ENCODE results near the gene SERPINF2.
"Not testable (repeated sequence)": the region's sequence is repeated elsewhere in the genome, so short reads cannot be mapped to it uniquely, and the experiment has no call there.

SERPINF2 gene

GRCh38 chr17:1742371-1743087 lies at the start of gene SERPINF2:
SERPINF2 (plus strand) TSS chr17:1742871; CDS start chr17:1744996, 2,125 bp downstream.
- DNase-seq, result no peak

GRCh38 chr17:1693339-1693738 lies 49.3 kb upstream of the SERPINF2 start:
- no peak for DNase-seq

- no peak for DNase-seq
Observed at GRCh38 chr17:1695365-1695764, 47.3 kb upstream of the SERPINF2 start.

GRCh38 chr17:1697681-1698080 lies 45.0 kb upstream of the SERPINF2 start:
- no peak for DNase-seq

- not testable (repeated sequence) for DNase-seq
Observed at GRCh38 chr17:1699891-1700290, 42.8 kb upstream of the SERPINF2 start.

GRCh38 chr17:1703063-1703462 lies 39.6 kb upstream of the SERPINF2 start:
- no peak for DNase-seq

- DNase-seq, result no peak
Observed at GRCh38 chr17:1705004-1705403, 37.7 kb upstream of the SERPINF2 start.

GRCh38 chr17:1707107-1707506 lies 35.6 kb upstream of the SERPINF2 start:
- no peak for DNase-seq

GRCh38 chr17:1708791-1709346 lies 33.8 kb upstream of the SERPINF2 start:
- DNase-seq, result not testable (repeated sequence)

- no peak for DNase-seq
Observed at GRCh38 chr17:1709403-1709951, 33.2 kb upstream of the SERPINF2 start.

- peak; percentile 28 for DNase-seq
Observed at GRCh38 chr17:1709971-1710806, 32.5 kb upstream of the SERPINF2 start, which contains the start of gene TLCD2. TLCD2 (minus strand) TSS chr17:1710377; CDS start chr17:1710242, 135 bp downstream.

- DNase-seq, result no peak
Observed at GRCh38 chr17:1710807-1711553, 31.7 kb upstream of the SERPINF2 start.

GRCh38 chr17:1711804-1712203 lies 30.9 kb upstream of the SERPINF2 start:
- no peak for DNase-seq

GRCh38 chr17:1712271-1712670 lies 30.4 kb upstream of the SERPINF2 start:
- no peak for DNase-seq

GRCh38 chr17:1713160-1713877 lies 29.4 kb upstream of the SERPINF2 start:
- DNase-seq, result no peak

- peak; percentile 46 for DNase-seq
Observed at GRCh38 chr17:1713878-1714426, 28.7 kb upstream of the SERPINF2 start.

GRCh38 chr17:1714427-1714979 lies 28.2 kb upstream of the SERPINF2 start:
- peak; percentile 10 for DNase-seq

- DNase-seq, result no peak
Observed at GRCh38 chr17:1714980-1715802, 27.5 kb upstream of the SERPINF2 start.

GRCh38 chr17:1715803-1716075 lies 26.9 kb upstream of the SERPINF2 start:
- no peak for DNase-seq

- DNase-seq, result peak; percentile 99
Observed at GRCh38 chr17:1716076-1716911, 26.4 kb upstream of the SERPINF2 start.
